ENCODE data around the gene SLK.
A peak's percentile ranks its signal among the peaks of the same experiment; 100 is the strongest.

SLK gene

GRCh38 chr10:104033966-104034365 is 67.0 kb downstream of the SLK start:
- no peak for ATAC-seq
- no peak for DNase-seq

DNA sequence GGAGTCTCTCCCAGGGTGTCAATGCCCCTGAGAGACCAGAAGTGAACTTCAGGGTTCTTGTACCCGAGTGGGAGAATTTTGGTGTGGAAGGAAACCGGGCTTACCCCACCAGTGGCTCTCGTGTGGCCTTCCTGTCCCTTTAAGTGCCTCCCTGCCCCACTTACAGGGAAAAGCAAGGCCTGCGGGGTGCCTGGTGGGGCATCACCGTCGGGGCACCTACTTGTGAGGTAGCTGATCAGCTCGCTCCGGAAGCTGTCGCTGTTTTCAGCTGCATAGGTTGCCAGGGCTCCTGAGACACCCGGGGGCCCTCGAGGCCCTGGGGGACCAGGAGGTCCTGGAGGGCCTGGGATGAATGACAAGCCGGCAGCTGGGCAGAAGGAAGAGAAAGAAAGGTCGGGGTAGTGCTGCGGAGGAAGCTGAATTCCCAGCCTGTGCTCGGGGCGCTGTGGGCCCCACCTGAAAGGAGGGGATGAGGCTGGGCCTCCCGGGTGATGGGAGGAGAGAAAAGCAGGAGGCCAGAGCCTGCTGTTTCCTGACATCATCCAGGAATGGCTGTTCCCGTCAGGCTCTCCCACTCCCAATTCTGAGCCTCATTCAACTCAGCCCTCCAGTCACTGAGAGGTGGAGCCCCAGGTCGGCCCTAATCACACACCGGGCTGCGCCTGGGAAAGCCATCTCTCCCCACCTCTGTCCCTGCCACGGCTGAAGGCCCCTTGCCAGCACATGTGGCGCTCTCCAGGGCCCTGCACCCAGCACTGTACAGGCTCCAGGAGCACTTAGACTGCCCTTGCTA is 67.7 kb downstream of the SLK start:
- ATAC-seq (no peak), DNase-seq (no peak)

- DNase-seq (no peak), ATAC-seq (no peak)
Observed at GRCh38 chr10:104035194-104036068, 68.5 kb downstream of the SLK start.

DNA sequence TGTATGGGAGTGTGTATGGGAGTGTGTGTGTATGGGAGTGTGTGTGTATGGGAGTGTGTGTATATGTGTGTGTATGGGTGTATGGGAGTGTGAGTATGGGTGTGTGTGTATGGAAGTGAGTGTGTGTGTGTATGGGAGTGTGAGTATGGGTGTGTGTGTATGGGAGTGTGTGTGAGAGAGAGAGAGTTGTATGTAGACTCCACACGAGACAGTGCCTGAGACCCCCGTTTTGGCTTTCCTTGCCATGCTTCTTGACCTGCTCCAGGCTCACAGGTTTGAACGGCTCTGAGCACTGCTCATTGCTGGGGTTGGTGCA is 69.1 kb downstream of the SLK start:
- DNase-seq (no peak), ATAC-seq (peak; percentile 12)

GRCh38 chr10:104036518-104037260 is 69.7 kb downstream of the SLK start:
- no peak for ATAC-seq
- DNase-seq = no peak

- no peak for ATAC-seq
- DNase-seq = no peak
Observed at GRCh38 chr10:104037261-104037951, 70.5 kb downstream of the SLK start.

- ATAC-seq (no peak), DNase-seq (no peak)
Observed at GRCh38 chr10:104038537-104038936, 71.6 kb downstream of the SLK start.

DNA sequence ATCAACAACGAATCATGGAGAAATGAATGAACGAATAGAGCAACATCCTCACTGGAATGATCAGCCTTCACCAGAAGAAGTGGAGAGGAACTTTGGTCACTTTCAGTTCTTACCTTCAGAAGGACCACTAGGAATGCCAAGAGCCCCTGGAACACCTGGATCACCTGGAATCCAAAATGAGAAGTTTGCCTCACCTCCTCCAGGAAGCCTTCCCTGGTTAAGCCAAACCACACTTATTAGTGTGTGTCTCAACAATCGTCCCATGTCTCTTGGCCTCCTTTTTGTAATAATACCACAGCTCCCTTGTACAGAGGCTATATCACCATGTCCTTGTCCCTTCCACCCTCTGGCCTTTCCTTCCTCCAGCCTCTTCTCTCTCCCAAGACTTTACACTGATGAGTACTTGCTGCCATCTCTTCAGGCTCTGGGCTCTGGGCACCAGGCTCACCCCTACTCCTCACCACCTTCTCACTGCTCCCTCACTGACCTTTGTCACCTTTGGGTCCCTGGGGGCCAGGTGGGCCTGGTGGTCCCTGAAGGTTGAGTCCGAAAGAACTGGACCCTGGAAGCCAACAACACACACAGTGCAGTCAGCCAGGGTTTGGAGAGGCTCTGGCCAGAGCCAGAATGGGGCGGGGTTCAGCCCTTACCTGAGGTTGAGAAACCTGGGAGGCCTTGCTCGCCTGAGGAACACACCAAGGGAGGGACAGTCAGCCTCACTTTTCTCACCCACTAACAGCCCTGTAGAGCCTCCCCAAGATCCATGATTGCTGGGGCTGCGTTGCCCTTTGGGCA is 72.2 kb downstream of the SLK start:
- ATAC-seq (no peak), DNase-seq (no peak)

DNA sequence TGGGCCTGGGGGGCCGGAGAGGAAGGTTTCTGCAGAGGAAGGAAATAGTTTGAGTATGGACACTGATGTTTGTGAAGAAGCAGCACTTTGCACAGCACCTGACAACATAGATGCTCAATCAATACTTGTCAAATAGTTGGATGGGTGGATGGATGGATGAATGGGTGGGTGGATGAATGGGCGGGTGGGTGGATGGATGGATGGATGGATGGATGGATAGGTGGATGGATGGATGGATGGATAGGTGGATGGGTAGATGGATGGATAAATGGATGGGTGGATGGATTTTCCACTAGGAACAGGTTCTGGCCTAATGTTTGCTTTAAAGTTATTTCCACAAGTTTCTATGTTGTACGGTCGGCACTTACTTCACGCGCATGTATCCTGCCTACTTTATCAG is 73.4 kb downstream of the SLK start:
- DNase-seq (no peak), ATAC-seq (no peak)

- DNase-seq = no peak
- no peak for ATAC-seq
Observed at GRCh38 chr10:104040862-104041789, 74.2 kb downstream of the SLK start.

DNA sequence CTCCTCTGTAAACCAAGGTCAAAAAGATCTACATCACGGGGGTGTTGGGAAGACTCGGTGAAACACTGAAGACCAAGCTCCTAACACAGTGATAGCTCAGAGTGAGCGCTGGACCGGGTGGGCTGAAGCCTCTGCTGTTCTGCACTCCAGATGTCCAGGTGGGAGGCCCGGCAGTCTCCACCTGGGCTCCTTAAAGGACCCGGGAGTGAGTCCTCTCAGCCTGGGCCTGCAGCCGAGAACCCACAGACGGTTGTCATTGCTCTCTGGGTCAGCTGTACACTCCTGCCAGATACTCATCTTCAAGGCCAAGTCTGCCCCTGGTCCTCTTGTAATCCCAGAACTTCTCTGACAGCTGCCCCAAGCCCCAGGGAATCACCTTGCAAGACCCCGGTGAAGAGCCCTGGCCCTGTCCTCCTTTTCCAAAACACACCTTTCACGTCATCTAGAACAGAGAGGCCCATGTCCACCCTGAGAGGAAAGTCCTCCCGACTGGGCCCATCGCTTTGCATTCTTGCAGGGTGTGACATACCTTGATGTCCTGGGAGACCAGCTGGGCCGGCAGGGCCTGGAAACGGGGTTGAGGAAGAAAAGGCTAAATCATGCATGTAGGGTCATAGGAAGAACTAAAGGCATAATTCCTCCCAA is 75.1 kb downstream of the SLK start:
- ATAC-seq (no peak), DNase-seq (no peak)

DNA sequence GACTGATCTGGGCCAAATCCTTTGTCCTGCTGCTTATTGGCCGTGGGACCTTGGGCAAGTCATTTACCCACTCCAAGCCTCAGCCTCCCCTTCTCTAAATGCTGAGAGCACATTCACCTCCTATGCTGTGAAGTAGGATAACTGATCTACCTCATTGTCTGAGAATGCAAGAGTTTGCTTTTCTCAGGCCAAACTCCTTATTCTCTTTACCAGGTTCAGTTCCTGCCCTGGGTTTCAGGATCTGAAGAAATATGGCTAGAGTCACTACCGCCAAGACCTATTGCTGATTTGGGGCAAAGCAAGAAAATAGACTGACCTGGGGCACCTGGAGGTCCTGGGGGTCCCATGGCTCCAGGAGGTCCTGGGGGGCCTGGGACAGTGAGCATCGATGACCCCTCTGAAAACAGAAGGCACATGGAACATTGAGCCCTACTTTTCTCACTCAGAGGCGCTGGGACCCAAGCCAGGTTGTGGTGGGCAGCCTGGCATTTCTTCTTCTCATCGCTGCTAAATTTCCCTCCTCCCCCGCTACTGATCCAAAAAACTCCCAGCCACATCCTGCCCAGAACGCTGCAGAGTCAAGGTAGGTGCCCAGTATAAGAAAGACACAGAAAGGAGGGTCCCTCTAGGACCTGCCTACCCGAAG is 76.4 kb downstream of the SLK start:
- DNase-seq = no peak
- ATAC-seq = no peak

GRCh38 chr10:104043854-104044253 is 76.9 kb downstream of the SLK start:
- ATAC-seq (no peak), DNase-seq (no peak)

- DNase-seq = no peak
Observed at GRCh38 chr10:104045151-104046089, 78.5 kb downstream of the SLK start.

DNA sequence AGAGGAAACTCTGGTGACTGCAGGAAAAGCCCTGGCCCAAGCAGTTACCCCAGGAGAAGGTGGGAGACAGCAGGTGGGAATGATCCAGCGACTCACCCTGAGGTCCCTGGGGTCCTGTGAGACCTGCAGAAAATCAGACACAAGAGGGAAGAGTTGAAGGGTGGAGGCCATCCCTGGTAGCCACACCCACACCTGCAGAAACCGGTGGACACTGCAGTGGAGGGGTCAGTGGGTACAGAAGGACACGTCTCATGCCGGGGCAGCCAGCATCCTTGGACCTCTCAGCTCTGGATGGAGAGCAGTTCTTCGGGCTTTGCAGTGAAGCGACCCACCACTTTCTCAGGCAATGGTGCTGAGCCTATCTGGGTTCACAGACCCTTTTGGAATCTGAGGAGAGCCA is 79.7 kb downstream of the SLK start:
- ATAC-seq (no peak), DNase-seq (no peak)

More at GRCh38 chr10:104045151-104046089, 78.5 kb downstream of the SLK start:
- no peak for ATAC-seq

DNA sequence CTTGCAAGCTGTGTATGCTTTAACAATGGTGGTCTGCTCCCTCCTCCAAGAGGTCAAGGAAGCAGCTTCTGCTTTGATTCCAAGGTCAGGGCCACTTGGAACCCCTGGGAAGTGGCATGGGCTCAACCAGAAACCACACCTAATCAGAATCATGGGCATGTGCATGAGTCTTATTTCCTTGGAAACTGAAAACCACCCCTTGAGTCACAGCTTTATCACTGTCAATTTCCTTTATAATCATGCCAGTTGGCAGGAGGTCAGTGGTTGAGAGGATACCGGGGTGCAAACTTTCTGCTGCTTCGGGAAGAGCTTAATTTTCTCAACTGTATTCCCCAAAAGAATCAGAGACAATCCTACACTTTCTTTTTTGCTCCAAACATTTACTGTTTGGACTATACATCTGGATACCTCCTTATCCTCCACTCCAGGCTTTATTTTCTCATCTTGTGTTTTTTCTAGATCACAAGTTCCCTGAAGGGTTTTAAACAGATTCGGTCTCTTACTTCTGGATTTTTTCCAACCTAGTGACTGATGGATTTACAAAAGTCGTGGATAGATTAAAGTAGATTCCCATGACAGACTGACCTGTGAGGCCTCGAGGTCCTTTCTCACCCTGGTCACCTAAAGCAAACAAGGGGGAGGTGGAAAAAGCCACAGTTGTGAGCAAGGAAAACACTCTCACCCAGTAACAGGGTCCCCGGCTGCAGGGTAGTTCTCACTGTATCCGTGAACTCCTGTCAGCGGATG is 82.7 kb downstream of the SLK start:
- no peak for ATAC-seq
- no peak for DNase-seq

GRCh38 chr10:104052431-104052830 is 85.5 kb downstream of the SLK start:
- no peak for DNase-seq
- ATAC-seq = no peak

Measured in stimulated activated naive CD8-positive, alpha-beta T cell treated with anti-CD3 and anti-CD28 coated beads, Interleukin-15, Interleukin-2, amounts not matched to agents 100 U/mL and 50 U/mL, for 24 hours (primary cell).